ENCODE results near the gene RASD2.

- TF ChIP-seq POLR2AphosphoS5 (IDR thresholded peaks at IDR 0.05; ENCODE audit: borderline replicate concordance, low read depth, low read length) (no peak), EZH2 (IDR thresholded peaks at IDR 0.05) (no peak)
Measured at GRCh38 chr22:35505399-35506258, 35.0 kb upstream of the RASD2 start.

All from SK-N-MC (cell line).